UCSD-AML1 (cell line): Measurements from ENCODE around the gene ANKRD30B.
"Not testable (repeated sequence)": the region's sequence is repeated elsewhere in the genome, so short reads cannot be mapped to it uniquely, and the experiment has no call there.

Experiments used
- DNase-seq: peaks from one replicate; lab custom pipeline; 2025; ENCODE audit not compliant: unreplicated experiment; lab: John Stamatoyannopoulos, UW

ANKRD30B gene, protein sequence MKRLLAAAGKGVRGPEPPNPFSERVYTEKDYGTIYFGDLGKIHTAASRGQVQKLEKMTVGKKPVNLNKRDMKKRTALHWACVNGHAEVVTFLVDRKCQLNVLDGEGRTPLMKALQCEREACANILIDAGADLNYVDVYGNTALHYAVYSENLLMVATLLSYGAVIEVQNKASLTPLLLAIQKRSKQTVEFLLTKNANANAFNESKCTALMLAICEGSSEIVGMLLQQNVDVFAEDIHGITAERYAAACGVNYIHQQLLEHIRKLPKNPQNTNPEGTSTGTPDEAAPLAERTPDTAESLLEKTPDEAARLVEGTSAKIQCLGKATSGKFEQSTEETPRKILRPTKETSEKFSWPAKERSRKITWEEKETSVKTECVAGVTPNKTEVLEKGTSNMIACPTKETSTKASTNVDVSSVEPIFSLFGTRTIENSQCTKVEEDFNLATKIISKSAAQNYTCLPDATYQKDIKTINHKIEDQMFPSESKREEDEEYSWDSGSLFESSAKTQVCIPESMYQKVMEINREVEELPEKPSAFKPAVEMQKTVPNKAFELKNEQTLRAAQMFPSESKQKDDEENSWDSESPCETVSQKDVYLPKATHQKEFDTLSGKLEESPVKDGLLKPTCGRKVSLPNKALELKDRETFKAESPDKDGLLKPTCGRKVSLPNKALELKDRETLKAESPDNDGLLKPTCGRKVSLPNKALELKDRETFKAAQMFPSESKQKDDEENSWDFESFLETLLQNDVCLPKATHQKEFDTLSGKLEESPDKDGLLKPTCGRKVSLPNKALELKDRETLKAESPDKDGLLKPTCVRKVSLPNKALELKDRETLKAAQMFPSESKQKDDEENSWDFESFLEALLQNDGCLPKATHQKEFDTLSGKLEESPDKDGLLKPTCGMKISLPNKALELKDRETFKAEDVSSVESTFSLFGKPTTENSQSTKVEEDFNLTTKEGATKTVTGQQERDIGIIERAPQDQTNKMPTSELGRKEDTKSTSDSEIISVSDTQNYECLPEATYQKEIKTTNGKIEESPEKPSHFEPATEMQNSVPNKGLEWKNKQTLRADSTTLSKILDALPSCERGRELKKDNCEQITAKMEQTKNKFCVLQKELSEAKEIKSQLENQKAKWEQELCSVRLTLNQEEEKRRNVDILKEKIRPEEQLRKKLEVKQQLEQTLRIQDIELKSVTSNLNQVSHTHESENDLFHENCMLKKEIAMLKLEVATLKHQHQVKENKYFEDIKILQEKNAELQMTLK (N-terminal part only)

GRCh38 chr18:14747513-14748474 lies at the start of gene ANKRD30B:
ANKRD30B (plus strand) TSS chr18:14748172; CDS start chr18:14748420, 248 bp downstream.
- DNase-seq, result no peak

- DNase-seq, result not testable (repeated sequence)
These were observed 46.5 kb upstream of the ANKRD30B start for GRCh38 chr18:14701286-14702040.

- DNase-seq, result not testable (repeated sequence)
These were observed 38.2 kb upstream of the ANKRD30B start for GRCh38 chr18:14709761-14710160.

GRCh38 chr18:14721569-14721968 lies 26.4 kb upstream of the ANKRD30B start:
- DNase-seq, result not testable (repeated sequence)

DNA sequence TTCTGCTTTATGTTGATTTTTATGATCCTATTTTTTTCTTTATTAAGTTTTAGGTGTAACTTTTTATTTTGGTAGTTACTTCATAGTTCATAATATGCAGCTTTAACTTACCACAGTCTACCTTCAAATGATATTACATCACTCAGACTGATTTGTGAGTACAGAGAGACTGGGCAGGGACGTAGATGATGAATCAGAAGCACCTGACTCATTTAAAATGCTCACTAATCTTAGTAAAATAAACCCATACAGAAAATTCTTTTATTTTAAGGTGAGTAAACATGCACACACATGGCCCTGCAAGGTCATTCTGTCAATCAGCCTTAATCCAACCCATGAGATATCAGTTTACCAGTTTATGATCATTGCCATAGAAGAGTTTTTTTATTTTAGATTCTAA lies 8.9 kb upstream of the ANKRD30B start:
- DNase-seq, result not testable (repeated sequence)

GRCh38 chr18:14746897-14747296 lies 1.1 kb upstream of the ANKRD30B start:
- DNase-seq, result no peak

DNA sequence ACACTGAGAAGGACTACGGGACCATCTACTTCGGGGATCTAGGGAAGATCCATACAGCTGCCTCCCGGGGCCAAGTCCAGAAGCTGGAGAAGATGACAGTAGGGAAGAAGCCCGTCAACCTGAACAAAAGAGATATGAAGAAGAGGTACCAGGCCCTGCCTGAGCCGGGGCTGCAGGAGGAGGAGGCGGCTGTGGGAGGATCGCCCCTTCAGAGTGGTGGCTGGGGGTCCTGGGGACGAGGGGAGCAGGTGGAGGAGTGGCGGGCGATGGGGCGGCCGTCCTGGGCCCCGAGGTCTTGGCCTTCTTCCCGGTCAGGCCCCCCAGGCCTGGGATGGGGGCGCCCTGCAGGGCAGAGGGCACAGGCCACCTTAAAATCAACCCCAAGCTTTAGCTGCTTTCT lies 524 bp downstream of the ANKRD30B start:
- DNase-seq, result no peak

- not testable (repeated sequence) for DNase-seq
These were observed 15.6 kb downstream of the ANKRD30B start for GRCh38 chr18:14763566-14763965.

DNA sequence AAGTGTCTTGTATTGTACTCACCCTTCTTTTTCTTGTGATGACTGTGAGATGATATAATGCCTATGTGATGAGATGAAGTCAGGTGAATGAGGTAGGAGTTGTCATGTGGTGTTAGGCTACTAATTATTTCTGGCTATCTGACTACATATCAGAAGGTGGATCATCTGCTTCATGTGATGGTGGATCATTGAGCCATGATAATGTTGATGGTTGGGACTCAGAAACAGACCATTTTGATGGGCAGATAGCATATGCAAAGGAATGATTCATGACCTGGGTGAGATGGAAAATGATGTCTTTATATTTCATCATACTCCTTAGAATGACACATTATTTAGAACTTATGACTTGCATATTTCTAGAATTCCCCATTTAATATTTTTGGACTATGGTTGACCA lies 19.5 kb downstream of the ANKRD30B start:
- DNase-seq, result no peak

GRCh38 chr18:14768241-14768640 lies 20.3 kb downstream of the ANKRD30B start:
- DNase-seq, result no peak

- DNase-seq, result no peak
These were observed 21.4 kb downstream of the ANKRD30B start for GRCh38 chr18:14769381-14769780.

DNA sequence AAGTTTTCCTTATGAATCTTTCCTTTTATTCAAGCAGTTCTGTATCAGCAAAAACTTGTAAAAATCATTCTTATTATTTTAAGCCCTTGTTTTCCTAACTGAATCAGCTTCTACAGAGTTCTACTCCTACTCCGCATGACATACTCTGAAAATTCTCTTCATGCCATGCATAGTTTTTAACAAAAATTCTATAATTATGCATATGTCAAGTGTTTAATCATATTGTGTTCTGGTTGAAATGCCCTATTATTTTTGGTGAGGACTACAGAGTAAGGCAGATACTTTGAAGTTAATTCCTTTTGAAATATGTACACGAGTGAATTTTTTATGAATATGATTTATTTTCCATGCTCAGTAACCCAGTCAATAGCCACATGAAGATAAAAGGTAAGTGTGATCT lies 28.8 kb downstream of the ANKRD30B start:
- no peak for DNase-seq

- no peak for DNase-seq
These were observed 33.7 kb downstream of the ANKRD30B start for GRCh38 chr18:14781671-14782070.

- no peak for DNase-seq
These were observed 36.2 kb downstream of the ANKRD30B start for GRCh38 chr18:14784133-14784532.

- DNase-seq, result not testable (repeated sequence)
These were observed 48.9 kb downstream of the ANKRD30B start for GRCh38 chr18:14796876-14797275.

DNA sequence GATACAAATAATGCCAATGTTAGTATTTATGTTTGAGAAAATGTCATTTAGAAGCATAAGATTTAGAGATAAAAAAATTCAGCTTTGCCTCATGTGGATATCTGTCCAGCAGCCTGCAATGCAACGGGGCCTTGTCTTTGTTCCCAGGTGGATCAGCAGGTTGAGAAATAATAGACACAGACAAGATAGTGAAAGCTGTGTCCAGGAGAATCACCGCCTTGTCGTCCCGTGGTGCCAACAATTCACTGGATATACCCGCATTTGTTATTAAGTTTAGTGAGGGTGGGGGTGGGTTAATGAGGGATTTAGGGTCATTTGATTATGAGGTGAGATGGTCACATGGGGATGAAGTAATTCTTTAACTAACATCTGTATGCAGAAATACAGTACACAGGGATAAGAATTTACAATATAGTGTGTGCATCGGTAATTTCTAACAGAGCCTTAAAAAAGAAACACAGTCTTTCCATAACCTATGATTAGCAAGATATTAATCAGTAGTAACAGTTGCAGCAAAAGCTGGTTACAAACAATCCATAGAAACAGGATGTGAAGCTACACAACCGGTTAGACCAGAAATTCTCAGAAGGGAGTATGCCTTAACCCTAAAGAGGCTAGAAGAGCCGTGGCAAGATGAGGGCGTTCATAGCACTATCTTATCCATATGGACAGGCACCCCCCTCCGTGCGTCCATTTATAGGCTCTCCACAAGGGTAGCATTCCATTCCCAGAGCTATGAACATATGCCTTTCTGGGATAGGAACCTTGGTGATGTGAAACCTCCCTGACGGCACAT lies 50.2 kb downstream of the ANKRD30B start:
- not testable (repeated sequence) for DNase-seq

GRCh38 chr18:14811081-14811480 lies 63.1 kb downstream of the ANKRD30B start:
- DNase-seq, result not testable (repeated sequence)

- DNase-seq, result not testable (repeated sequence)
These were observed 79.1 kb downstream of the ANKRD30B start for GRCh38 chr18:14826972-14827632.
